Mammary epithelial cell (primary cell): ENCODE data around the gene AIFM2.

ENCODE experiments used
- EZH2 ChIP-seq: IDR thresholded peaks from 2 replicates; pipeline ENCODE4 v1.6.1; 2012; ENCODE audit warnings: low read length, inconsistent platforms, borderline replicate concordance
- TF ChIP-seq, protein P1 (sequence below), 2 donors: IDR thresholded peaks in 1 of 2; conservative IDR thresholded peaks in 1 of 2; 2 replicates each; pipeline ENCODE4 v1.5.1; 2011 to 2012; ENCODE audit warnings: inconsistent platforms in 2 of 2, low read length in 2 of 2, mild to moderate bottlenecking in 2 of 2, control low read depth in 1 of 2, low read depth in 1 of 2; ENCODE audit not compliant: insufficient read depth in 1 of 2; ENCODE audit errors: extremely low read depth in 1 of 2

DNA sequence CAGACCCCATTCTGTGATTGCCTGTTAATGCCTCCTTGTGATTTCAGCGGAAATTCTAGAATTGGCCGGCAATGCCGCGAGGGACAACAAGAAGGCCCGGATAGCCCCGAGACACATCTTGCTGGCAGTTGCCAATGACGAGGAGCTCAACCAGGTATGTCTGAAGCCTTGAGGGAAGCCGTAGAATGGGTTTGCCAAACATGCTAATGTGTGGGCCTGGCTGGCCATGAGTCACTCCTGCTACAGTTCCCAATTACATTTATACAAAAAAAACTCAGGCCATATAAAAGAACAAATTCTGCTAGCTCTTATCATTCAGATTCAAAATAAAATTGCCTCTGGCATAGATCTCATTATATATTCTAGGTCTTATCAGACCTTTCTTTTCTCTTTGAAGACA is 42.6 kb downstream of the AIFM2 start:
- TF ChIP-seq, protein P1, sequence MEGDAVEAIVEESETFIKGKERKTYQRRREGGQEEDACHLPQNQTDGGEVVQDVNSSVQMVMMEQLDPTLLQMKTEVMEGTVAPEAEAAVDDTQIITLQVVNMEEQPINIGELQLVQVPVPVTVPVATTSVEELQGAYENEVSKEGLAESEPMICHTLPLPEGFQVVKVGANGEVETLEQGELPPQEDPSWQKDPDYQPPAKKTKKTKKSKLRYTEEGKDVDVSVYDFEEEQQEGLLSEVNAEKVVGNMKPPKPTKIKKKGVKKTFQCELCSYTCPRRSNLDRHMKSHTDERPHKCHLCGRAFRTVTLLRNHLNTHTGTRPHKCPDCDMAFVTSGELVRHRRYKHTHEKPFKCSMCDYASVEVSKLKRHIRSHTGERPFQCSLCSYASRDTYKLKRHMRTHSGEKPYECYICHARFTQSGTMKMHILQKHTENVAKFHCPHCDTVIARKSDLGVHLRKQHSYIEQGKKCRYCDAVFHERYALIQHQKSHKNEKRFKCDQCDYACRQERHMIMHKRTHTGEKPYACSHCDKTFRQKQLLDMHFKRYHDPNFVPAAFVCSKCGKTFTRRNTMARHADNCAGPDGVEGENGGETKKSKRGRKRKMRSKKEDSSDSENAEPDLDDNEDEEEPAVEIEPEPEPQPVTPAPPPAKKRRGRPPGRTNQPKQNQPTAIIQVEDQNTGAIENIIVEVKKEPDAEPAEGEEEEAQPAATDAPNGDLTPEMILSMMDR (conservative IDR thresholded peaks at IDR 0.05 in 1 of 2, IDR thresholded peaks at IDR 0.05 in 1 of 2; ENCODE audit: extremely low read depth in 1 of 2, insufficient read depth in 1 of 2, low read depth in 1 of 2, low read length in 2 of 2) = no peak
- TF ChIP-seq EZH2 = no peak
